Hematopoietic multipotent progenitor cell treated with erythropoietin and hydrocortisone succinate and interleukin-3 and kit ligand, for 8 days (in vitro differentiated cells): ENCODE results near the gene TEAD3.

Experiments used
- DNase-seq: peaks from one replicate; pipeline ENCODE4 v3.0.0-alpha.2; 2015

TEAD3 gene

DNA sequence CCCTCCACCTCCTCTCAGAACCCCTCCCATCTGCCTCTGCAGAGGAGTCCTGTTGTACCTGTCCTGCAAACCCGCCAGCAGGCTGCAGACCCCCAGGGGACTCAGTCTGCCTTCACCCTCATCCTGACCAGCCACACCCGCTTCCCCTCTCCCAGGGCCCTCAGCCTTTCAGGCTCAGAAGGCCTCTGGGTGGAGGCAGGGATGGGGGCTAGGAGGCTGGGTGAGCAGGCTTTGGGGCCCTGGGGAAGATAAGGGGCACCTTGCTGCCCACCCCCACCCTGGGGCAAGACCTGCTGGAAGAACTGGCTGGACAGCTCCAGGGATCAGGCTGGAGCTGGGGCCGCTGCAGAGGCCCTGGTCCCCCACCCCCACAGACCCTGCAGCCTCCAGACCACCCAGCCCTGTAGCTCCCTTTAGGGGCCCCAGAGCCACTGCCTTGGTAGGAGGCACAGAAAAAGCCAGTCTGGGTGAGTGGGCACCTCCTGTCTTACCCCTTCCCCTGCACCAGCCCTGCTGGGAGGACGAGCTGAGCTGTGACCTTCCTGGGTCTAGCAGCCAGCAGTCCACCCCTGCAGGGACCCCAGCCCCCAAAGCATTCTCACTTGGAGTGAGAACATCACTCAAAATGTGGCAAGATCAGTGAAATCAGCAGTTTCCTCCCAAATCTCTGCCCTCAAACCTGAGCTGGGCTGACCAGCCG lies 5.2 kb downstream of the TEAD3 start:
- DNase-seq, result no peak

- no peak for DNase-seq
Measured at GRCh38 chr6:35490821-35491557, 5.9 kb downstream of the TEAD3 start.

- no peak for DNase-seq
Measured at GRCh38 chr6:35489995-35490791, 6.7 kb downstream of the TEAD3 start.

DNA sequence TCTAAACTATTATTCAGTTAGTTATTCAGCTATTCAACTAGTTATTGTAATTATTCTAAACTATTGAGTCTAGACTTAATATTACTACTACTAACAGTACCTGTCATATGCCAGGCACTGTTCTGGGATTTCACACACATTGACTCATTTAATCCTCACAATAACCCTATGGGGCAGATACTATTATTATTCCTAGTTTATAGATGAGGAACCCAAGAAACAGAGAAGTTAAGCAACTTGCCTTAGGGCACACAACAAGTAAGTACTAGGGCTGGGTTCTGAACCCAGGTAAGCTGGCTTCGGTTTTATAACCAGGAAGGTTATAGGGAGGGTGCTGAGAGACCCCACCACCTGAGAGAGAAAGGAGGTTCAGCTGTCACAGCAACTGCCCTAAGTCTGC lies 7.8 kb downstream of the TEAD3 start:
- DNase-seq, result no peak

DNA sequence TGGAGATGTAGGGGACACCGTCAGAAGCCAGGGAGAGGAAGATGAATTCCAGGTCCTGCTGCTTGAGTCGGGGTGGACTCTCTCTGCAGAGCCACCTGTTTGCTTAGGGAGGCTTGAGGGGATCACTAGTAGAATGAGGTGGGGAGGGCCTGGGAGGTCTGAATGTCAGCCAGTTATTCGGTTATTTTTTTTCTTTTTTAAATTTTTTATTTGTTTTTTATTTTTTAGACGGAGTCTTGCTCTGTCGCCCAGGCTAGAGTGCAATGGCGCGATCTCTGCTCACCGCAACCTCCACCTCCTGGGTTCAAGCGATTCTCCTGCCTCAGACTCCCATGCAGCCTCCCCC lies 8.4 kb downstream of the TEAD3 start:
- DNase-seq, result no peak

DNA sequence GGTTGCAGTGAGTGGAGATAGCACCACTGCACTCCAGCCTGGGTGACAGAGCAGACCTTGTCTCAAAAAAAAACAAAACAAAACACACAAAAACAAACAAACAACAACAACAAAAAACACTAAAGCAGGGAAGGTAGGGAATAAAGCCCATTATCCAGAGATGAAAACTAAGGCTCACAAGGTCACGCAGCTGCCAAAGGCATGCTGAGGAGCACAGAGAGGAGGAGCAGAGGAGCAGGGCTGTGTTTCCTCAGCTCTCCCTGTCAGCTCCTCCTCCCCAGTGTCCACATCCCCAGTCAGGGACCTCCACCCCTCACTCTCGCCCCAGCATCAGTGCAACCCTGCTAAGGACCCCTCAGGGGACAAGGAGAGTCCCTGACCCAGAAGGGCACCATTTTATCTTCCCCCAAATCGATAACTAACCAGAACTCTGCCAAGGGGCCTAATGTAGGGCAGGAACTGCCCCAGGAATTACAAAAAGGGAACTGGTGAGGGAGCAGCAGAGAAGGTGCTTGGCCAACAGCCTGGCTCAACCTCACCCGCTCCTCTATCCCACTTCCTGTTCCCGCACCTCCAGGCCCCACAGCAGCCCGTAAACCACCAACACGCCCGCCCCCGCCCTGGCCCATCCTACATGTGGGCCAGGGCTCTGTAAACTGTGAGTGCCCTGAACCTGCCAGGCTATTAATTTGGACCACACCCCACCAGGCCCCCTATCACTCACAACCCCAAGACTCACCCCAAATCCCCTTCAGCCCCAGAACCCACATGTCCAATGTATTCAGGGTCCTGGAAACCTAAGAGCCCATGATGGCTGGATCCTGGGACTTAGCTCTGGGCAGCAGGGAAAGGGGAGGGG lies 9.0 kb downstream of the TEAD3 start:
- DNase-seq, result peak; percentile 64

DNA sequence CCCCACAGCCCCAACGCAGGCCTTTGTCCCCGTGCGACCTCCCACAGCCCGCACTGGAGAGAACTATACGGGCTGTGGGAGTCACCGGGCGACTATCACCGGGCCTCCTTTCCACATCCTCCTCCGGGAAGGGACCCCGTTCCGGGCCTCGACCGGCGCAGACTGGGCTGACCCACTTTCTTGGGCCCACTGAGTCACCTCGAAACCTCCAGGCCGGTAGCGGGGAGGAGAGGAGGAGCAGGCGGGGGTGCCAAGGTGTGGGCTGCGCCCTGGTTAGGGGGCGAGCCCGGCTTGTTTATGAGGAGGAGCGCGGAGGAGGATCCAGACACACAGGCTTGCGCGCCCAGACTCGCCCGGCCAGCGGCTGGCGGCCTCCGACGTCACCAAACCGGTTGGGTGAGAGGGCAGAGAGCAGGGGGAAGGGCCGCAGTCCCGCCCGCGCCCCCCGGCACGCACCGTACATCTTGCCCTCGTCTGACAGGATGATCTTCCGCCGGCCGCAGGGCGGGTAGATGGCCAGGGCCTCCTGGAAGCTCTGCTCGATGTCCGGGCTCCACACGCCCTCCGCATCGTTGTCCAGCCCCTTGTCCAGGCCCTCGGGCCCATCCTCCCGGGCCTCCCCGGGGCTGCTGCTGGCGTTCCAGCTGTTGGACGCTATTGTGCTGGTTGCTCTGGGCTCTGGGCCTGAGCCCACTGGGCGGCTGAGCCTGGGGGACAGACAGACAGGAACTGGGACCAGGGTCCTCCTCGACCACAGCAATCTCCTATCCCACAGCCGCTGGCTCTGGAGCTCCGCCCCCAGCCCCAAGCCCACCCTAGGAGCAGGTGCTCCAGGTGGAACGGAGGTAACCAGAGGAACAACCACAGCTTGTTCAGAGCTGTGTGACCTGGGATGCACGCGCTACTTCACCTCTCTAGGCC lies 10.6 kb downstream of the TEAD3 start:
- no peak for DNase-seq

DNA sequence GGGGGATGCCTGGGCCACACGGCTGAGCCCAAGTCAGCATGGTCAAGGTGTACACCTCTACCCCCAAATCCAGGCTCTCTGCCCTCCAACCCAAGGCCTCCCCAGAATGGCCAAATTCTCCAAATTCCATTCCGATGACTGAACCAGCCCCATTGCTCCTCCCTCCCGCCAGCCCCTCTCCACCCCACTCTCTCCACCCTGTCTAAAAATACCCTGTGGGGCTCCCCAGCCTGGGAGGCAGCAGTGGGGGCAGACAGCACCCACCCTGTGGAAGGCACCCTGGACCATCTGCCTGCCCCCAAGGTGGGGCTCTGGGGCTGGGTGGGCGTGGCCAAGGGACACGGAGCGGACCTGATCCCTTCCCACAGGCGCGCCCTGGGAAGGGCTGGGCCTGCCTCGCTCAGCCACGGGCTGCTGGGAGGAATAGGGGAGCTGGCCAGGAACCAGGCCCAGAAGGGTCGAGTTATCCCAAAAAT lies 11.4 kb downstream of the TEAD3 start:
- no peak for DNase-seq

DNA sequence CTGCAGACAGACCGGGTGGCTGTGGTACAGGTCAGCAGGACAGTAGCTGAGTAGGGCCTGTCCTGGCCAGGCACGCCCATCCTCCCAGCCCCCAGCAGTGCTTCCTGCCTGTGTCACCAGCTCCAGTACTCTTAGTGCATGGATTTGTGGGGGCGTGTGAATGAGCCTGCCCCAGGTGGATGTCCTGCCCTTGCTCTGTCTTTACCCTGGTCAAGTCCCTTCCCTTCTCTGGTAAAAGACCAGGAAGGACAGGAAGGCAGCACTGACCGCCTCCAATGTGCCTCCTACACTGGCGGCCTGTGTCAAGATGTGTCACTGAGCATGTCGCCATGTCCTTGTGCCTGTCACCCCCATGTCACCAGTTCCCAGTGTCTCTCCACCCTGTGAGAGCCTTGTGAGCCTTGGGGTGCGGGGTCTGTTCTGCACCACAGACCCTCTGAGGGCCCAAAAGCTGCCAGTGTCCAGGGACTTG lies 11.9 kb downstream of the TEAD3 start:
- DNase-seq, result no peak

GRCh38 chr6:35483893-35484645 lies 12.8 kb downstream of the TEAD3 start:
- DNase-seq, result no peak

DNA sequence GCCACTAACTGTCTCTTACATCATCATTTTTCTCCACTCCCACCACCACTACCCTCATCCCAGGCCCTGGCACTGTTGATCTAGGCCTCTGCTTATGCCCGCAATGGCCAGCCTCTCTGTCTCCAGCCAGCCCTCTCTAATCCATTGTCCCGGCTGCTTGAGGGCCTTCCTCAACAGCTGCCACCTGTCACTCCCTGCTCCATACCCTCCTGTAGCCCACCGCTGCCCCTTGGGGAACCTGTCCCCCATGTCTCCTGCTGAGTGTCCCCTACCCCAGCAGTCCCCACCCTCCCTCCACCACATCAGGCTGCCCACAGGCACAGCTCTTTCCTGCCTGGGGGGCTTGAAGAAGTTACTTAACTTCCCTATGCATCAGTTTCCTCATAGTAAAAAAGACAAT lies 13.4 kb downstream of the TEAD3 start:
- no peak for DNase-seq

DNA sequence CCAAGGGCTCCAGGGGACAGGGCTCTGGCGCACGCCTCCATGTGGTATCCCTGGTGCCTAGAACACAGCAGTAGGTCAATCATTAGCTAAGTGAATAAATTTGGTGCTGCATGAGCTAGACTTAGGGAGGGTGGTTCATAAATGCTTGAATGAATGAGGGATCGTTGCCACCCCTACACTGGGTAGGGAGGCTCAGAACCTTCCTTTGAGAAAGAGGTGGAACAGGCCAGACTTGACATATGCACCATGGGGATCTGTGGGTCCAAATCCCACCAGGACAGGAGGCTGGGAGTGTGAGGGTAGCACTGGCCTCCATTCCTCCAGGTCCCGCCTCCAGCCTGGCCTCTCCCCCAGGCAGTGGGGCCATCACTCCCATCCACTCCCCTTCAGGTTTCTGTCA lies 13.8 kb downstream of the TEAD3 start:
- DNase-seq, result no peak

DNA sequence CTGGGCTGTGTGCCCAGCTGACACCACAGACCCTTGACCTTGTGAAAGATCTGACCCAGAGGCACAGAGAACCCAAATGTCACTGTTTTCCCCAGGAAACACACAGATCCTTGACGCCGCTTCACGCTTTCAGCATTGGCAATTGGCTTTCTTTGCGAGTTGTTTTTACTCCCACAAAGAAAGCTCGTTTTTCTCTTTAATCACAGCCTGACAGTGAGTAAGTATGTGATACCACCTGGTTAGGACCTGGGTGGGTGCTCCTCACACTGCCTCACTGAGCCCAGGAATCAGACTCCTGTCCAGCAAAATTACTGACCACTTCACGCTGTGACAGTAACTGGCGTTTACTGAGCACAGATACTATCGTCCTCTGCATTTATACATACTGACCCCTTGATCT lies 15.7 kb downstream of the TEAD3 start:
- no peak for DNase-seq

DNA sequence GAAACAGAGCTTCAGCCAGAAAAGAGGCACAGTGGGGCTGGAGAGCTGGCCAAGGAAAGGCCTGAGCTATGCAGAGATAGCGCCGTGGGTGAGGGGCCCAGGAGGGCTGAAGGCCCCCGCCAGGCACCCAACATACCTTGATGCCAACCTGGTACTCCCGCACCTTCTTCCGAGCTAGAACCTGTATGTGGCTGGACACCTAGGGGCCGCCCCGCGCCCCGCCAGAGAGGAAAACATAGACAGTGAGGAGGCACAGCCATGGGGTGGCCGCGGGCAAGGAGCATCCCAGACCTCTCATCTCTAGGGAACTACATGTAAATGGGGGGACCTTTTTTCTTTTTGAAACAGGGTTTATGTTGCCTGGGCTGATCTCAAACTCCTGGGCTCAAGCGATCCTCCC lies 16.7 kb downstream of the TEAD3 start:
- DNase-seq, result no peak

DNA sequence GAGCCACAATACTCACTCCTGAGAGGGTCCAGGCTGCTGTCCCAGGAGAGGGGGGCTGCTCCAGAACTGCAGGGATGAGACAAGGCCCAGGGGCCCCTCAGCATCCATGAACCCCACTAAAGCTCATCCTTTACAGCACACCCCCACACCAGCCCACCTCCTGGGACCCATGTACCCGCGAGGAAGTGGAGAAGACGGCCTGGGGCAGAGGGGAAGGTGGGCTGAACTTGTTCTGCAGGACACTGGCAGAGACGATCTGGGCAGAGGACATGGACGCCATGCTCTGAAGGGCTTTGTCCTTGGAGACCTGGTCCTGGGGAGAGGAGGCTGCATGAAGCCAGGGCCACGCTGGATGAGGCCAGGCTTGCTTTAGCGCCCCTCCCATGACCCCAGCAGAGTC lies 18.6 kb downstream of the TEAD3 start:
- DNase-seq, result no peak

- no peak for DNase-seq
Measured at GRCh38 chr6:35477551-35478179, 19.2 kb downstream of the TEAD3 start.

- no peak for DNase-seq
Measured at GRCh38 chr6:35477028-35477427, 19.9 kb downstream of the TEAD3 start.

- DNase-seq, result no peak
Measured at GRCh38 chr6:35476004-35476403, 20.9 kb downstream of the TEAD3 start.

DNA sequence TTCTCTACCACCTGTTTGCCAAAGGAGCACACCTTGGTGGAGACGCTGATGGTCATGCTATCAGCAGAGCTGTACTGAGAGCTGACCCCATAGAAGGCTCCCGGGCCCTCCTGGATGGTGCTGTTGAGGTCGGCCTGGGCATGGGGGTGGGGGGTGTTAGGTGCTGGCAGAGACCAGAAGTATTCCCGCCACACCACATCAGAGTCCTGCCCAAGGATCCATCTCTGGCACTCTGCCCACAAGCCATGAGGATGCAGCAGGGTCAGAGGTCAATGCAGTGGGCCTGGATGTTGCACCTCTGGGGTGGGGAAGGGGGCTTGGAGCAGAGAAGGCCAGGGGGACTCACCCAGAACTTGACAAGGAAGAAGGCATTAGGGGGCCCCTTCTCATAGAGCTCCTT lies 21.3 kb downstream of the TEAD3 start:
- DNase-seq, result no peak

DNA sequence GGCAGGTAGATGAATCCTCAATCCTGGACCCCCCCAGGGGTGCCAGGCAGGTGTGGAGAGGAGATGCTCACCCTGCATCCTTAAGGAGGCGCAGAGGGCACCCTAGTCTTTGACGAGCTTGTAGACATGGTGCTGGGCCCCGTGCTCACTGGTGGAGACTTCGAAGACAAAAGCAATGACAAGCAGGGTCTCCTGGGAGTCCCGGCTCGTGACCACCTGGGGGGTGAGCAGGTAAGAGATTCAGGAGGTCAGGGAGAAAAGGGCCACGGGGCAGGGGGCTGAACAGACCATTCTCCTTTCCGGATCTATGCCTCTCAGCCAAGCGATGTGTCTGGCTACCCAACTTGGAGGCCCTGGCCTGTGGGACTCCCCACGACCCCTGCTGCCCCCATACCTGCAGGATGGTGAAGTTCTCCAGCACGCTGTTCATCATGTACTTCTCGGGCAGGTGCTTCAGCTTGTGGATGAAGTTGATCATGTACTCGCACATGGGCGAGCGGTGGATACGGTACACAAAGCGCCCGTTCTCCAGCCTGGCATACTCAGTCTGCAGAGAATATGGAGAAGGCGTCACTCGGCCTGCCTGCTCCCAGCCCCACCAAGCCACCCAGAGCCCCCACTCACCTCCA lies 21.8 kb downstream of the TEAD3 start:
- DNase-seq, result no peak
